Vagina (tissue), 2 donors: Measurements from ENCODE around the gene DIAPH2.

Experiments used
- CTCF ChIP-seq, 3 experiments: fragments of 450-650 bp in 2 of 3; fragments of 200-600 bp in 1 of 3; sonication (generic) in 1 of 3; IDR thresholded peaks; one replicate each; pipeline ENCODE4 v1.5.1; 2017 to 2019; ENCODE audit warnings: antibody characterized with exemption in 3 of 3, mild to moderate bottlenecking in 2 of 3, moderate library complexity in 2 of 3
- POLR2AphosphoS5 ChIP-seq, 2 donors: sonication (generic); formaldehyde crosslinking; IDR thresholded peaks; one replicate each; pipeline ENCODE4 v1.9.0; 2017; ENCODE audit warnings: antibody characterized with exemption in 2 of 2, mild to moderate bottlenecking in 2 of 2, low read depth in 1 of 2; ENCODE audit not compliant: insufficient read depth in 1 of 2

DNA sequence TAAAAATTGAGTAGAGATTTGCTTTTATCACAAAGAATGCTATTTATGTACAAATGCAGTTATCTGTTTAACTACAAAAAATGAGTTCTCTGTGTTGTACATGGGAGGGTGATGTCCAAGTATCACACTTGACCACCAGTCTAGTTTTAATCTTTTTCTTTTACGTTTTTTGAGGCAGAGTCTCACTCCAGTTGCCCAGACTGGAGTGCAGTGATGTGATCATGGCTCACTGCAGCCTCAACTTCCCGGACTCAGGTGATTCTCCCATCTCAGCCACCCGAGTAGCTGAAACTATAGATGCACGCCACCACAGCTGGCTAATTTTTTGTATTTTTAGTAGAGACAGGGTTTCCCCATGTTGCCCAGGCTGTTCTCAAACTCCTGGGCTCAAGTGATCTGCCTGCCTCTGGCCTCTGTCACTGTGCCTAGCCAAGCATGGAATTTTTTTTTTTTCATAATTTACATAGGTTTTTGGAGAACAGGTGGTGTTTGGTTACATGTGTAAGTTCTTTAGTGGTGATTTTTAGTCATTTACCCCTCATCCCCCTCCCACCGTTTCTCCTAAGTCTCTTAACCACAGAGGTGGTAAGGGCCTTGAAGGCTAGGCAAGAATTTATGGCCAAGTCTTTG is 151.1 kb downstream of the DIAPH2 start:
- TF ChIP-seq POLR2AphosphoS5 (IDR thresholded peaks at IDR 0.05; ENCODE audit: insufficient read depth in 1 of 2, low read depth in 1 of 2) (no peak), CTCF (IDR thresholded peaks at IDR 0.05) (no peak)
